ENCODE results near the gene ADRM1. TPM values are rescaled to one million over a fixed set of nuclear protein-coding genes. Genes with fewer than 3 reads are reported as not detected.

The ADRM1 gene
- total RNA-seq, 1 donor from 2014 or later = 171 TPM

DNA sequence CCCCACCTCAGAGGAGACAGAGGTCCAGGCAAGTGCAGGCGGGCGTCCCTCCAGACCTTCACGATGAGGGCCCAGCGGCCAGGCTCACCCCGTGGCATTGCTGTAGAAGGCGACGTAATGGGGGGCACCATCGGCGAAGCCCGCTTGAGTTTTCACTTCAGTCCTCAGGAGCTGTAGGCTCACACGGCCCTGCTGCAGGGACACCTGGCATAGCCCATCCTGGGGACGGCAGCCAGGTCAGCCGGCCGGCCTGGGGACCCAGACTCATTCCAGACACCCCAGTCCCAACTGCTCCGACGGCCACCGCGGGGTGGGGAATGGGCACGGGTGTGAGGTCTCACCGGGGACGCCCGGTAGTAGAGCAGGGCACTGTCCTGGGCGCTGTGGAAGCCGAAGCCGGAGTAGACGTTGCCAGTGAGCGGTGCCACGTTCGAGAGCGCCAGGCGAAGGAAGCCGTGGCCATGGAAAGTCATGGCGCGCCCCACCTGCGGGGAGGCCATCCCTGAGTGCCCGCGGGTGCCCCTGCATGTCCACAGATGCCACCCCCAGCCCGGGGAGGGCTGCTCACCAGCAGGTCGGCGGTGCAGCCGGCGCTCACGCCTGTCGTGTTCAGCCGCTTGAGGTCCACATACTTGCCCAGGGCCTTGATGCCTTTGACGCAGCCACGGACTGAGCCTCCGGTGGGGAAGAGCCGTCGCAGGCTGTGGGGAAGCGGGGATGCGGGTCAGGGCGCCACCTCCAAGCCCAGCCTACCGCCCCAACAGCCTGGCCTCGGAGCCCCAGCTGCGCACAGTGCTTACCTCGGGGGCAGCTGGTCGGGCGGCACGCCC, 9.2 kb downstream of the ADRM1 start:
- Mint-ChIP-seq H3K4me3 (ENCODE audit: low read depth) (no peak overlapping the region), H3K4me1 (ENCODE audit: low read depth) (no peaks in the 10 kb centered on the region), H3K27ac (no peak overlapping the region), H3K27me3 (ENCODE audit: low read depth) (no peaks in the 10 kb centered on the region), H3K9me3 (no peaks in the 10 kb centered on the region), H3K36me3 (ENCODE audit: low read depth) (peaks cover 7% of the 10 kb centered on the region)
- DNase-seq (ENCODE audit: low spot score) = no peak
- intact Hi-C loops (cut with micrococcal nuclease) = no loop called here

GRCh38 chr20:62312662-62312977, 9.8 kb downstream of the ADRM1 start:
- no peak overlapping the region for H3K27ac Mint-ChIP-seq
- intact Hi-C loops (cut with micrococcal nuclease) = no loop called here
- no peaks in the 10 kb centered on the region for H3K9me3 Mint-ChIP-seq

DNA sequence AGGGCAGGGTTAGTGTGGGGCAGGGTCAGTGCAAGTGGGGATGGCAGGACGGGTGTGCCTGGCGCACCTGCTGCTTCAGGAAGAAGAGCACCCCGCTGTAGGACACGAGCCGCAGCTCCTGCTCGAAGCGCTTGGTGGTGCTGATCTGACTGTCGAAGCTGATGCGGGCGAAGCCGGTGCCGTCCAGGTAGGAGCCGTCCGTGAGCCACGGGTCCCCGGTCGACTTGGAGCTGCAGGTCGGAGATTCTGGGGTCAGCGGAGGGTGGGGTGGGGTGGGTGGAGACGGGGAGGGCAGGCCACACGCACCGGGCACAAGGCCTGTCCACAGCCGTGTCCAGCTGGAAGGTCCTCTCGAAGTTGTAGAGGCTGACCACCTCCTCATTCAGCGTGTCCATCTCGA, 10.2 kb downstream of the ADRM1 start:
- intact Hi-C loops (cut with micrococcal nuclease) = no loop called here
- no peaks in the 10 kb centered on the region for H3K27me3 Mint-ChIP-seq (ENCODE audit: low read depth)
- H3K27ac Mint-ChIP-seq = no peak overlapping the region
- H3K4me1 Mint-ChIP-seq (ENCODE audit: low read depth) = no peaks in the 10 kb centered on the region
- H3K4me3 Mint-ChIP-seq (ENCODE audit: low read depth) = no peak overlapping the region
- DNase-seq (ENCODE audit: low spot score) = no peak
- H3K36me3 Mint-ChIP-seq (ENCODE audit: low read depth) = peaks cover 4% of the 10 kb centered on the region
- no peaks in the 10 kb centered on the region for H3K9me3 Mint-ChIP-seq

More at GRCh38 chr20:62312662-62312977, 9.8 kb downstream of the ADRM1 start:
- Mint-ChIP-seq H3K4me1 (ENCODE audit: low read depth) (no peaks in the 10 kb centered on the region), H3K4me3 (ENCODE audit: low read depth) (no peak overlapping the region), H3K27me3 (ENCODE audit: low read depth) (no peaks in the 10 kb centered on the region), H3K36me3 (ENCODE audit: low read depth) (peaks cover 7% of the 10 kb centered on the region)
- no peak for DNase-seq (ENCODE audit: low spot score)

GRCh38 chr20:62313460-62314338, 10.9 kb downstream of the ADRM1 start:
- intact Hi-C loops (cut with micrococcal nuclease) = no loop called here
- H3K9me3 Mint-ChIP-seq = no peaks in the 10 kb centered on the region
- H3K27me3 Mint-ChIP-seq (ENCODE audit: low read depth) = no peaks in the 10 kb centered on the region
- peaks cover 3% of the 10 kb centered on the region for H3K36me3 Mint-ChIP-seq (ENCODE audit: low read depth)
- no peak overlapping the region for H3K27ac Mint-ChIP-seq
- no peak for DNase-seq (ENCODE audit: low spot score)
- H3K4me3 Mint-ChIP-seq (ENCODE audit: low read depth) = no peak overlapping the region
- H3K4me1 Mint-ChIP-seq (ENCODE audit: low read depth) = no peaks in the 10 kb centered on the region

GRCh38 chr20:62314339-62314638, 11.5 kb downstream of the ADRM1 start:
- intact Hi-C loops (cut with micrococcal nuclease) = no loop called here
- no peak for DNase-seq (ENCODE audit: low spot score)
- no peak overlapping the region for H3K4me3 Mint-ChIP-seq (ENCODE audit: low read depth)
- H3K27me3 Mint-ChIP-seq (ENCODE audit: low read depth) = no peaks in the 10 kb centered on the region
- H3K9me3 Mint-ChIP-seq = no peaks in the 10 kb centered on the region
- H3K36me3 Mint-ChIP-seq (ENCODE audit: low read depth) = no peaks in the 10 kb centered on the region
- no peak overlapping the region for H3K27ac Mint-ChIP-seq
- H3K4me1 Mint-ChIP-seq (ENCODE audit: low read depth) = no peaks in the 10 kb centered on the region

DNA sequence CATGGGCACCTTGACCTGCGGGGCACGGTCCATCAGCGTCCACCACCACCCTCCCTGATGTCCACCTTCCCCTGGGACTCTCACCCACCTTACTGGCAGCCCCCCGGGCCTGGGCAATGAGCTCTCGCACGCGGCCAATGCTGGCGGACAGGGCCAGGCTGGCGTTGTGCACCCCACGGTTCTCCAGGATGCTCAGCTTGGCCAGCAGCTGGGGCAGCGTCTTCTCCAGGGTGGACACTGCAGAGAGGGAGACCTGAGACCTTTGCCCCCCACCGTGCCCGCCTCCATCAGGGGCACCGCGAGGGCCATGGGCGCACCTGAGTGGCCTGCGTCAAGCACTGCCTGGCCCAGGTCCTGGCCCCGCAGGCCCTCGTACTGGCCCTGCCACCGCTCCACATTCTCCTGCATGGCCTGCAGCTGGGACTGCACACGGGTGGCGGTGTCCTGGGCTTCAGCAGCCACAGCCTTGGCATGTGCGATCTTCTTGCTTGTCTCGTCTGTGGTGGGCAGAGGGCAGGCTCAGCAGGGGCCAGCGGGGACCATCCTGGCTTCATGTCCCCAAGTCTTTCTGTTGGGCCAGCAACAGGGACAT, 12.0 kb downstream of the ADRM1 start:
- intact Hi-C loops (cut with micrococcal nuclease) = no loop called here
- H3K27me3 Mint-ChIP-seq (ENCODE audit: low read depth) = no peaks in the 10 kb centered on the region
- H3K4me3 Mint-ChIP-seq (ENCODE audit: low read depth) = no peak overlapping the region
- H3K9me3 Mint-ChIP-seq = no peaks in the 10 kb centered on the region
- DNase-seq (ENCODE audit: low spot score) = no peak
- H3K36me3 Mint-ChIP-seq (ENCODE audit: low read depth) = no peaks in the 10 kb centered on the region
- H3K4me1 Mint-ChIP-seq (ENCODE audit: low read depth) = no peaks in the 10 kb centered on the region
- no peak overlapping the region for H3K27ac Mint-ChIP-seq

DNA sequence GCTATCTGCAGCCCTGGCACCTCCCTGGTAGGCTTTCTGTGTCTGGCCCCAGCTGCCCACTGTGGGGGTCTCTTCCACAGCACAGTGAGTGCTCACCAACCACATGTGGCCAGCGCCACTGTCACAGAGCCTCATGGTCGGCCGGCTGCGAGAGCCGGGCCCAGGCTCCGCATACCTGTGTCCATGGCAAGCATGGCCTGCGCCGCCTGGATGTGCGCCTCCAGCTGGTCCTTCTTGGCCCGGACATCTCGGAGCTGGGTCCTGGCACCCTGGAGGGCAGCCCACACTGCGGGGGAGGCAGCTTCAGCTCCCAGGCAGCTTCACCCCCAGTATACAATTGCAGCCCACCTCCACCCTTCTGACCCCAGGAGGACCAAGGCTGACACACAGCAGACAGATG, 13.0 kb downstream of the ADRM1 start:
- no peak overlapping the region for H3K4me3 Mint-ChIP-seq (ENCODE audit: low read depth)
- no peaks in the 10 kb centered on the region for H3K27me3 Mint-ChIP-seq (ENCODE audit: low read depth)
- H3K4me1 Mint-ChIP-seq (ENCODE audit: low read depth) = no peaks in the 10 kb centered on the region
- intact Hi-C loops (cut with micrococcal nuclease) = no loop called here
- no peaks in the 10 kb centered on the region for H3K36me3 Mint-ChIP-seq (ENCODE audit: low read depth)
- no peaks in the 10 kb centered on the region for H3K9me3 Mint-ChIP-seq
- H3K27ac Mint-ChIP-seq = no peak overlapping the region
- DNase-seq (ENCODE audit: low spot score) = no peak

DNA sequence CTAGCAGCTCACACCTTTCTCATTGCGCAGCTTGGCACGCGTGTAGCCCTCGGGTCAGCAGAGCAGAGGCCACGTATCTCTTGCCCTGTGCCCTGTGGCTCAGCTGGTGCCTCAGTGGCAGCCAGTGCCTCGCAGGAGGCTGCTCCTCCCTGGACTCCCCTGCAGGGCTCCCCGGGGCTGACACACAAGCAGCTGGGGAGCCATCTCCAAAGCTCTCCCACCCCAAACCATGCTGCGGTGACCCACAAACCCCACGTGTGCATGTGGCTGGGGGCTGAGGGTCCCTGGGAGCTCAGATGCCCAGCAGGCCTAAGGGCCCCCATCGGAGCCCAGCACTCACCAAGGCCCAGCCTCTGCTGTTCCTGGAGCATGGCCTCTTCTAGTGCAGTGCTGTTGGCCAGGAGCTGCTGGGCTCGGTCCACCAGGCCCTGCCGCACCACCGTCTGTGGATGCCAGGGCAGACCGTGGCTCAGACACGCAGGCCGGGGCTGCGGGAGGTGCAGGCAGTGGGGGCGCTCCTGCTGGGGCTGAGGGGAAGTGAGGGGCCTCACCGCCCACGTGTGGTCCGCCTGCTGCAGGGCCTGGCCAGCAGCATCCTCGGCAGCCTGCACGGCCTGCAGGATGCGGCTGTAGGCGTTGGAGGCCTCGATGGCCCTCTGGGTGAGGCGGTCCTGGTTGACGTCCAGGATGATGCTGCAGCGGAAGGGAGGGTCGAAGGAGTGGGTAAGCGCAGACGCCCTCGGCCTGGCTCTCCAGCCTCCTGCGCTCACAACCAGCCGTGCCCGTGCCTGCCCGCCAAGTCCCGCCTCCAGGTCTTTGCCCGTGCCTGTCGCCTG, 13.8 kb downstream of the ADRM1 start:
- intact Hi-C loops (cut with micrococcal nuclease) = no loop called here
- no peaks in the 10 kb centered on the region for H3K27me3 Mint-ChIP-seq (ENCODE audit: low read depth)
- H3K9me3 Mint-ChIP-seq = no peaks in the 10 kb centered on the region
- H3K4me3 Mint-ChIP-seq (ENCODE audit: low read depth) = no peak overlapping the region
- H3K36me3 Mint-ChIP-seq (ENCODE audit: low read depth) = no peaks in the 10 kb centered on the region
- no peaks in the 10 kb centered on the region for H3K4me1 Mint-ChIP-seq (ENCODE audit: low read depth)
- H3K27ac Mint-ChIP-seq = no peak overlapping the region
- DNase-seq (ENCODE audit: low spot score) = no peak

- no peaks in the 10 kb centered on the region for H3K27me3 Mint-ChIP-seq (ENCODE audit: low read depth)
- intact Hi-C loops (cut with micrococcal nuclease) = no loop called here
- H3K27ac Mint-ChIP-seq = no peak overlapping the region
- H3K4me3 Mint-ChIP-seq (ENCODE audit: low read depth) = no peak overlapping the region
- no peak for DNase-seq (ENCODE audit: low spot score)
- no peaks in the 10 kb centered on the region for H3K36me3 Mint-ChIP-seq (ENCODE audit: low read depth)
- no peaks in the 10 kb centered on the region for H3K4me1 Mint-ChIP-seq (ENCODE audit: low read depth)
- H3K9me3 Mint-ChIP-seq = no peaks in the 10 kb centered on the region
These were observed 14.4 kb downstream of the ADRM1 start for GRCh38 chr20:62317167-62317655.

- intact Hi-C loops (cut with micrococcal nuclease) = no loop called here
- Mint-ChIP-seq H3K27ac (no peak overlapping the region), H3K4me3 (ENCODE audit: low read depth) (no peak overlapping the region), H3K36me3 (ENCODE audit: low read depth) (no peaks in the 10 kb centered on the region), H3K9me3 (no peaks in the 10 kb centered on the region), H3K27me3 (ENCODE audit: low read depth) (no peaks in the 10 kb centered on the region), H3K4me1 (ENCODE audit: low read depth) (no peaks in the 10 kb centered on the region)
- no peak for DNase-seq (ENCODE audit: low spot score)
These were observed 15.9 kb downstream of the ADRM1 start for GRCh38 chr20:62318400-62319345.

DNA sequence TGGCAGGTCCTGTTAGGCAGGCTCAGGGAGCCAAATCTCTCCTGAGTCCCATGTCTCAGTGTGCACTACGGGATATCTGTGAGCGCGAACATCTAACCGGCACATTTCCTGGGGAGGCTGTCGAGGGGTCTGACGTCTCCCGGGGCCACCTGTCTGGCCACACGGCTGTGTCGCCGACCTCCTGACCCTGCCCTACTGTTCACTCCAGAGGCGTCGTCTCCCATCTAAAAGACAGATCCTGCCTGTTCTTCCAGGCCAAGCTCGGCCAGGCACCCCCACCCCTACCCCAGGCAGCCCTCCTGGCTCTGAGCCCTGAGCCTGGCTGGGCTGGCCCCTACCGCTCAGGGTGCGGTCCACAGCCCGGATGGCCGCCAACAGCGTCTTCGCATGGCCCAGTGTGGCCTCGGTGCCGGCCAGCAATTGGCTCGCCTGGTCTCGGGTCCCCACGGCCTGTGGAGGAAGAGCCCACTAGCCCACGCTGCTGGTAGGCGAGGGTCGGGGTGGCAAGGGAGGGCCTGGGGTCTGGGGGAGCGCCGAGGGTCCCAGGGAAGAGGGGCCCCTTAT, 16.6 kb downstream of the ADRM1 start:
- Mint-ChIP-seq H3K4me1 (ENCODE audit: low read depth) (no peaks in the 10 kb centered on the region), H3K36me3 (ENCODE audit: low read depth) (no peaks in the 10 kb centered on the region), H3K4me3 (ENCODE audit: low read depth) (no peak overlapping the region), H3K9me3 (no peaks in the 10 kb centered on the region), H3K27me3 (ENCODE audit: low read depth) (no peaks in the 10 kb centered on the region), H3K27ac (no peak overlapping the region)
- intact Hi-C loops (cut with micrococcal nuclease) = no loop called here
- no peak for DNase-seq (ENCODE audit: low spot score)
